Measurements from ENCODE around the gene ACOT11. TPM values are rescaled to one million over a fixed set of nuclear protein-coding genes. Genes with fewer than 3 reads are reported as not detected.

ACOT11 gene
- total RNA-seq, 2 donors from 2014 or later, result 43.3 to 82.5 TPM

DNA sequence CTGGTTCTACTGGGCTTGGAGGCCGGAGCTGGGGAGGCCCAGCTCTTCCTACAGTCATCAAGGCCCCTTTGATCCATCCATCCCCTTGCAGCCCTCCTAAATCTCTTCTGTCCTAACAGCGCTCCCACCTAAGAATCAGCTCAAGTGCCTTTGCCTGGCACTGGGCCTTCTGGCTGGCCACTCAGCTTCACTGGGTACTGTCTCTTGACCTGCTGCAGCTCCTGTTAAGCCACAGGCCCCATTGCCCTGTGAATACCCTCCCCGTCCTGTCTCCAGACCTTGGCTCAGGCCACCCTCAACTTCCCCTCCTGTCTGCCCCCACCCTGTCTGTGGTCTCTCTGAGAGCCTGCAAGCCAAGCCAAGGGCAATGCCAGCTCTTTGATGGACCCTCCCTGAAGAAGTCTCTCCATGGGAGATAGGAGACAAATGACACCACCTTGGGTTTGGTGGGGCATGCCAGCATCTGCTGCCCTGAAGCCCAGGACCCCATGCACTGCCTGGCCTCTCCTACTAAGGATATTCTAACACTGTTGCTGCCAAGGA is 48.0 kb downstream of the ACOT11 start:
- Histone ChIP-seq H3K4me1 (no peaks in the 10 kb centered on the region), H3K9me3 (no peaks in the 10 kb centered on the region), H3K9ac (ENCODE audit: low read depth in 2 of 2, low read length in 2 of 2) (no peak overlapping the region), H3K36me3 (no peaks in the 10 kb centered on the region), H3K27me3 (no peaks in the 10 kb centered on the region), H3K4me3 (no peak overlapping the region), H3K27ac (no peak overlapping the region)
- intact Hi-C loops (cut with DNase I), result no loop called here
- TF ChIP-seq, protein P1, sequence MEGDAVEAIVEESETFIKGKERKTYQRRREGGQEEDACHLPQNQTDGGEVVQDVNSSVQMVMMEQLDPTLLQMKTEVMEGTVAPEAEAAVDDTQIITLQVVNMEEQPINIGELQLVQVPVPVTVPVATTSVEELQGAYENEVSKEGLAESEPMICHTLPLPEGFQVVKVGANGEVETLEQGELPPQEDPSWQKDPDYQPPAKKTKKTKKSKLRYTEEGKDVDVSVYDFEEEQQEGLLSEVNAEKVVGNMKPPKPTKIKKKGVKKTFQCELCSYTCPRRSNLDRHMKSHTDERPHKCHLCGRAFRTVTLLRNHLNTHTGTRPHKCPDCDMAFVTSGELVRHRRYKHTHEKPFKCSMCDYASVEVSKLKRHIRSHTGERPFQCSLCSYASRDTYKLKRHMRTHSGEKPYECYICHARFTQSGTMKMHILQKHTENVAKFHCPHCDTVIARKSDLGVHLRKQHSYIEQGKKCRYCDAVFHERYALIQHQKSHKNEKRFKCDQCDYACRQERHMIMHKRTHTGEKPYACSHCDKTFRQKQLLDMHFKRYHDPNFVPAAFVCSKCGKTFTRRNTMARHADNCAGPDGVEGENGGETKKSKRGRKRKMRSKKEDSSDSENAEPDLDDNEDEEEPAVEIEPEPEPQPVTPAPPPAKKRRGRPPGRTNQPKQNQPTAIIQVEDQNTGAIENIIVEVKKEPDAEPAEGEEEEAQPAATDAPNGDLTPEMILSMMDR (IDR thresholded peaks at IDR 0.05), result no peak
- DNase-seq, result no peak

DNA sequence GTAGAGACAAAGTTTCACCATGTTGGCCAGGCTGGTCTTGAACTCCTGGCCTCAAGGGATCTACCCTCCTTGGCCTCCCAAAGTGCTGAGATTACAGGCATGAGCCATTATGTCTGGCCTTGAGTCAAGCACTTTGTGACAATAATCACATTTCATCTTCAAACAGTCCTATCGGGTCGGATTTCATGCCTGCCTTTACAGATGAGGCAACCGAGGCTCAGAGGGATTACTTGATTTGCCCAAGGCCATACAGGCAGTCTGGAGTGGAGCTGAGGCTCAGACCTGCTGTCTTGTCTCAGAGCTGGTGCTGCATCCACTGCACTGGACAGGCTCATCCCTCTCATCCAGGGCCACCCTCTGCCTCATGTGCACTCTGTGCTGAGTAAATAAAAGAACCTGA is 48.7 kb downstream of the ACOT11 start:
- TF ChIP-seq, protein P1 (IDR thresholded peaks at IDR 0.05), result no peak
- Histone ChIP-seq H3K9ac (ENCODE audit: low read depth in 2 of 2, low read length in 2 of 2) (no peak overlapping the region), H3K27ac (no peak overlapping the region), H3K9me3 (no peaks in the 10 kb centered on the region), H3K36me3 (no peaks in the 10 kb centered on the region), H3K4me3 (no peak overlapping the region), H3K4me1 (no peaks in the 10 kb centered on the region), H3K27me3 (no peaks in the 10 kb centered on the region)
- intact Hi-C loops (cut with DNase I), result no loop called here
- DNase-seq, result no peak

DNA sequence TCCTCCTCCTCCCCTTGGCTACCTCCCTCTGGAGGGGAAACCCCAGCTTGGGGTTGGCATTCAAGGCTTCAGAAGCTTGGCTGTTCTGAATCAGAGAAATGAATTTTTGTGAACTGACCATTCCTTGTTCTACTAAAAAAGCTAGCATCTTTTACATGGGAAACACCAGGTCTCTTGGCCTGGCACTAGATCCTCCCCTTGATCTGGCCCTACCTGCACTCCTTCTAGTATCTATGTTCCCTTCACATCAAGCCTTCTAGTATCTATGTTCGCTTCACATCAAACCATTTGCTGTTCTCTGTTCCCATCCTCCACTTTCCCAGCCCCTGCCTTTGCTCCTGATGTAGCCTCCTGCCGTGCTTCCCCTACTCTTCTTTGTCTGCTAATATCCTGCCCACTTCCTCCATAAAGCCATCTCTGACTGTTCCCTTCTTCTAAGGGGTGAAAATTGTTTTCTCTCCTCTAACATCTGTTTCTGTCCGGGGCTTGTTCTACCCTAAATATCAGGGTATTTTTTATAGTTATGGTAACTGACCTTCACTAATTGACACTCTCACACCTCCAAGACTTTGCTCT is 49.5 kb downstream of the ACOT11 start:
- H3K36me3 ChIP-seq, result no peaks in the 10 kb centered on the region
- H3K4me1 ChIP-seq, result no peaks in the 10 kb centered on the region
- no peak overlapping the region for H3K4me3 ChIP-seq
- no peak for DNase-seq
- H3K9me3 ChIP-seq, result no peaks in the 10 kb centered on the region
- no peaks in the 10 kb centered on the region for H3K27me3 ChIP-seq
- H3K9ac ChIP-seq (ENCODE audit: low read depth in 2 of 2, low read length in 2 of 2), result no peak overlapping the region
- H3K27ac ChIP-seq, result no peak overlapping the region
- TF ChIP-seq, protein P1 (IDR thresholded peaks at IDR 0.05), result no peak
- intact Hi-C loops (cut with DNase I), result no loop called here

DNA sequence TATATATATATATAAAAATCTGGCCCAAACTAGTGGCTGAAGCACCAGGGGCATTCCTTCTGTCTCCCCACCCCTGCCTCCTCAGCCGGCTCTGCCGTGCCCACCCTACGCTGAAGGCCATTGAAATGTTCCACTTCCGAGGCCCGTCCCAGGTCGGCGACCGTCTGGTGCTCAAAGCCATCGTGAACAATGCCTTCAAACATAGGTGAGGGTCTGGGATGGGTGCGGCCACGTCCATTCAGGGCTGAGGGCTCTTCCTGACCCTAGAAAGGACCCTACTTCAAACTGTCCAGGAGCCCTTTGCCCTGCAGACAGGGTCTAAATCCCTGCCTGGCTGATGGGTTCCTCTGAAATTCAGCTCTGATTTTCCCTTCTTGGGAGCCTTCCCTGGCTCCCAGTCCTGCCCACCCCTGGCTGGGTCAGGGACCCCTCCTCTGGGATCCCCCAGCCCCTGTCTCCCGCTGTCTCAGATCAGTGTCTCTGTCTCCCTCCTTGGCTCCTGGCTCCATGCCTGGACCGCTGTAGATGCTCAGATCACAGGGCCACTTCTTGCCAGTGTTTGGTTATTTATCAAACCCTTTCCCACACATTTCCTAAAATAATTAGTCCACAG is 51.3 kb downstream of the ACOT11 start:
- Histone ChIP-seq H3K27ac (no peak overlapping the region), H3K36me3 (no peaks in the 10 kb centered on the region), H3K9me3 (no peaks in the 10 kb centered on the region), H3K4me3 (no peak overlapping the region), H3K9ac (ENCODE audit: low read depth in 2 of 2, low read length in 2 of 2) (no peak overlapping the region), H3K4me1 (no peaks in the 10 kb centered on the region), H3K27me3 (no peaks in the 10 kb centered on the region)
- TF ChIP-seq, protein P1 (IDR thresholded peaks at IDR 0.05), result no peak
- intact Hi-C loops (cut with DNase I), result no loop called here
- DNase-seq, result no peak

DNA sequence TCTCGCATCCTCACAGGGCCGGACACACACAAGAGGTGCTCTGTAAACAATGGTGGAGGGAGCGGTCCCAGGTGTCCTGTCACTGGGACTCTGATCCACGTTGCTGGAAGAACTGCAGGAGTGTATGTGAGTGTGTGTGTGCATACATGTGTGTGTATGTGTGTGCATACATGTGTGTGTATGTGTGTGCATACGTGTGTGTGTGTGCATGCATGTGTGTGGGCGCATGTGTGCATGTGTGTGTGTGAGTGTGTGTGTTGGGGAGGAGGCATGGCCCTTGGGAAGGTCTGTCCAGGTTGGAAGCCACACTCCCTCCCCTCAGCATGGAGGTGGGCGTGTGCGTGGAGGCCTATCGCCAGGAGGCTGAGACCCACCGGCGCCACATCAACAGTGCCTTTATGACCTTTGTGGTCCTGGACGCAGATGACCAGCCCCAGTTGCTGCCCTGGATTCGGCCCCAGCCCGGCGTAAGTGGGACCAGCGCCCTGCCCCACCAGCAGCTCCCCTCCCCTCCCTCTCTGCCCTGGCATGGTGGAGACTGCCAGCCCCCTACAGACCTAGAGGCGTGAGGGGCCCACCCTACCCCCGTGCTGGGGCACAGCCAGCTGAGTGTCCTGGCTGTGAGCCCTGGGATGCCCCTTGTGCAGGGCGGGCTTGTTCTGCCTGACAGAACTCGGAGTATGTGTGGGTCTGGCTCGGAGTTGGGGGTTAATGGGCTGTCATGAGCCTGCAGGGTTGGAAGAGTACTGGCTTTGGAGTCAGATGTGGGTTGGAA is 53.1 kb downstream of the ACOT11 start:
- DNase-seq, result no peak
- no peak overlapping the region for H3K27ac ChIP-seq
- no peak overlapping the region for H3K4me3 ChIP-seq
- H3K4me1 ChIP-seq, result no peaks in the 10 kb centered on the region
- H3K9ac ChIP-seq (ENCODE audit: low read depth in 2 of 2, low read length in 2 of 2), result no peak overlapping the region
- H3K27me3 ChIP-seq, result no peaks in the 10 kb centered on the region
- H3K36me3 ChIP-seq, result no peaks in the 10 kb centered on the region
- intact Hi-C loops (cut with DNase I), result no loop called here
- TF ChIP-seq, protein P1 (IDR thresholded peaks at IDR 0.05), result no peak
- no peaks in the 10 kb centered on the region for H3K9me3 ChIP-seq
